SK-N-SH (cell line): ENCODE results near the gene UBIAD1. TPM values are rescaled to one million over a fixed set of nuclear protein-coding genes. Genes with fewer than 3 reads are reported as not detected.

Experiments
- FOSL2 ChIP-seq: IDR thresholded peaks from 2 replicates; pipeline ENCODE4 v1.4.0; 2012; ENCODE audit warnings: low read depth, mild to moderate bottlenecking, moderate library complexity, borderline replicate concordance
- FOXM1 ChIP-seq: IDR thresholded peaks from 2 replicates; pipeline ENCODE4 v1.4.0; 2012; ENCODE audit warnings: low read depth, mild to moderate bottlenecking
- RAD21 ChIP-seq: IDR thresholded peaks from 2 replicates; pipeline ENCODE4 v1.6.1; 2012; ENCODE audit warnings: mild to moderate bottlenecking, low read length
- RFX5 ChIP-seq: IDR thresholded peaks from 2 replicates; pipeline ENCODE4 v1.6.1; 2012; ENCODE audit warnings: mild to moderate bottlenecking, improper control_type of control experiment, low read length
- SIN3A ChIP-seq: IDR thresholded peaks from 2 replicates; pipeline ENCODE4 v1.6.1; 2012; ENCODE audit warnings: low read depth, mild to moderate bottlenecking, low read length, moderate library complexity, borderline replicate concordance
- YY1 ChIP-seq: IDR thresholded peaks from 2 replicates; pipeline ENCODE4 v1.4.0; 2012; ENCODE audit warnings: low read depth, mild to moderate bottlenecking
- polyA plus RNA-seq, 3 experiments: library from polyadenylated mRNA; depleted of rRNA; stranded (reverse); fragments of >200 nt; gene quantifications; 2 replicates each; pipeline ENCODE4 v1.2.3, GENCODE V29; 2012
- small RNA-seq, 7 experiments: library from RNA; depleted of rRNA; stranded (forward); fragments of <200 nt; gene quantifications; one replicate each; pipeline ENCODE3, GENCODE V24; 2012
- TF ChIP-seq, protein P1 (sequence below): fragments of 150-350 bp; IDR thresholded peaks from 2 replicates; pipeline ENCODE4 v1.6.1; 2016; ENCODE audit warnings: mild to moderate bottlenecking, low read depth, low read length
- TF ChIP-seq, protein P2 (sequence below): IDR thresholded peaks from 2 replicates; pipeline ENCODE4; 2012

Gene UBIAD1
- polyA plus RNA-seq, 1 of the 3 experiments (the other 2 are of a cell fraction): 13.7 TPM

DNA sequence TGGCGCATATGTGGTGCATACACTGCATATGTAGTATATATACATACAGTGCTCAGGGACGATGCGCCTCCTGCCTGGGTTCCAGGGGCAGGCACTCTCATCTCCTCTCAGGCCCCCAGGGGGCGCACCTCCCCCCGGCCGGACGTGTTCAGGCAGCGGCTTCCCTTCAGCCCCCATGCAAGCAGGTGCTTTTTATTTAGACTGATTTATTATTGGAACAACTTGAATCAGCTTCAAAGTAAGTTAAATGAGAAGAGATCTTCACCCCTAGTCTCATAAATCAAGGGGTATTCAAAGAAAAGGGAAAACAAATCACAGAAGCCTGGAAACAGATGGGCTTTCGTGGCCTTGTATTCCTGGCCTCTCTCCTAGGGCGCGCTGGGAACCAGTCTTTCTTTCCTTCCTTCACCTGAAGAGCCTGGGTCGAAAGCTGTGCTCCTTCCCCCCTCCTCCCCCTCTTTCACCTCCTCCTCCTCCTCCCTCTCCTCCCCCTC, 64.6 kb downstream of the UBIAD1 start (continued):
- TF ChIP-seq, protein P1, sequence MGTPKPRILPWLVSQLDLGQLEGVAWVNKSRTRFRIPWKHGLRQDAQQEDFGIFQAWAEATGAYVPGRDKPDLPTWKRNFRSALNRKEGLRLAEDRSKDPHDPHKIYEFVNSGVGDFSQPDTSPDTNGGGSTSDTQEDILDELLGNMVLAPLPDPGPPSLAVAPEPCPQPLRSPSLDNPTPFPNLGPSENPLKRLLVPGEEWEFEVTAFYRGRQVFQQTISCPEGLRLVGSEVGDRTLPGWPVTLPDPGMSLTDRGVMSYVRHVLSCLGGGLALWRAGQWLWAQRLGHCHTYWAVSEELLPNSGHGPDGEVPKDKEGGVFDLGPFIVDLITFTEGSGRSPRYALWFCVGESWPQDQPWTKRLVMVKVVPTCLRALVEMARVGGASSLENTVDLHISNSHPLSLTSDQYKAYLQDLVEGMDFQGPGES: no peak
- TF ChIP-seq, protein P2, sequence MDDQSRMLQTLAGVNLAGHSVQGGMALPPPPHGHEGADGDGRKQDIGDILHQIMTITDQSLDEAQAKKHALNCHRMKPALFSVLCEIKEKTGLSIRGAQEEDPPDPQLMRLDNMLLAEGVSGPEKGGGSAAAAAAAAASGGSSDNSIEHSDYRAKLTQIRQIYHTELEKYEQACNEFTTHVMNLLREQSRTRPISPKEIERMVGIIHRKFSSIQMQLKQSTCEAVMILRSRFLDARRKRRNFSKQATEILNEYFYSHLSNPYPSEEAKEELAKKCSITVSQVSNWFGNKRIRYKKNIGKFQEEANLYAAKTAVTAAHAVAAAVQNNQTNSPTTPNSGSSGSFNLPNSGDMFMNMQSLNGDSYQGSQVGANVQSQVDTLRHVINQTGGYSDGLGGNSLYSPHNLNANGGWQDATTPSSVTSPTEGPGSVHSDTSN: no peak
- TF ChIP-seq RAD21: peak; percentile 76
- TF ChIP-seq RFX5: no peak
- no peak for TF ChIP-seq FOSL2
- no peak for TF ChIP-seq YY1
- no peak for TF ChIP-seq SIN3A
- no peak for TF ChIP-seq FOXM1

Small RNA genes lying within 50 kb of the gene (small RNA-seq; reads per million reads assigned to genes)
- gene RNU6-291P (0 to 0.10 (median 0) reads per million in 7 experiments), gene RPL39P6 (0 reads per million in 7 experiments)

Other genes starting within 250 kb of the UBIAD1 start
- gene MASP2, start 226.0 kb upstream of the UBIAD1 start, polyA plus RNA-seq (2012; rRNA removed): not detected in 2 replicates
- gene SRM, start 213.2 kb upstream of the UBIAD1 start, polyA plus RNA-seq (2012; rRNA removed): 60.9 and 105 TPM in 2 replicates
- gene EXOSC10, start 173.3 kb upstream of the UBIAD1 start, polyA plus RNA-seq (2012; rRNA removed): 62.5 and 79.8 TPM in 2 replicates
- 0.08 and 0.16 TPM in 2 replicates for gene ANGPTL7, start 83.8 kb upstream of the UBIAD1 start, polyA plus RNA-seq (2012; rRNA removed)
- 20.9 and 26.4 TPM in 2 replicates for gene MTOR, start 10.6 kb upstream of the UBIAD1 start, polyA plus RNA-seq (2012; rRNA removed)
- 0.08 and 0.15 TPM in 2 replicates for gene DISP3, start 206.0 kb downstream of the UBIAD1 start, polyA plus RNA-seq (2012; rRNA removed)